A549 (cell line): ENCODE data around the gene LAMA2. TPM values are rescaled to one million over a fixed set of nuclear protein-coding genes. Genes with fewer than 3 reads are reported as not detected.
"Not testable (repeated sequence)": the region's sequence is repeated elsewhere in the genome, so short reads cannot be mapped to it uniquely, and the experiment has no call there.

Experiments used
- ATAC-seq, 2 experiments: fragments of 200-7000 bp in 1 of 2; fragments of >200 bp in 1 of 2; cut with Nextera tagmentation in 1 of 2; cut with Tn5 transposase in 1 of 2; 3 replicates each; pipeline versions ENCODE4 v1.8.0 to v1.9.1; 2018 to 2020; ENCODE audit warnings: mild to moderate bottlenecking in 1 of 2, moderate library complexity in 1 of 2
- CTCF ChIA-PET: fragments of 300-600 bp; sonication (Branson Sonifier 250); formaldehyde crosslinking; extraction: SDS; loops from one replicate; lab custom pipeline; 2021; ENCODE audit warnings: antibody characterized with exemption, inconsistent platforms; lab: Yijun Ruan, JAX
- POLR2A ChIA-PET: fragments of 350-600 bp; formaldehyde crosslinking; extraction: SDS; loops from one replicate; lab custom pipeline; 2021; ENCODE audit warnings: antibody characterized with exemption, inconsistent platforms; lab: Yijun Ruan, JAX
- DNase-seq, 2 experiments: peaks; one replicate each; pipeline versions ENCODE4 v3.0.0 to v3.0.0-alpha.2; 2011 to 2016; ENCODE audit warnings: low read depth in 1 of 2, low spot score in 1 of 2
- FAIRE-seq: peaks from 2 replicates; lab custom pipeline; 2011; peaks lifted over from hg19 to GRCh38; lab: Jason Lieb, UNC
- H3K27ac ChIP-seq, 2 experiments: fragments of >200 bp; sonication (Bioruptor Twin); formaldehyde crosslinking; 3 replicates each; pipeline ENCODE4 v1.5.1; 2016 to 2017
- H3K4me1 ChIP-seq: fragments of >200 bp; sonication (Bioruptor Twin); formaldehyde crosslinking; 3 replicates; pipeline ENCODE4 v1.6.1; 2016
- H3K4me2 ChIP-seq: fragments of >200 bp; sonication (Bioruptor Twin); formaldehyde crosslinking; 3 replicates; pipeline ENCODE4 v1.6.1; 2016
- H3K4me3 ChIP-seq: fragments of >200 bp; sonication (Bioruptor Twin); formaldehyde crosslinking; 3 replicates; pipeline ENCODE4 v1.5.1; 2016
- H3K9me3 ChIP-seq: fragments of >200 bp; sonication (Bioruptor Twin); formaldehyde crosslinking; 3 replicates; pipeline ENCODE4 v1.6.1; 2016
- BHLHE40 ChIP-seq: IDR thresholded peaks from 2 replicates; pipeline ENCODE4 v1.6.1; 2012; ENCODE audit warnings: low read depth, low read length, inconsistent platforms
- E2F6 ChIP-seq: IDR thresholded peaks from 2 replicates; pipeline ENCODE4 v1.6.1; 2012; ENCODE audit warnings: low read depth, borderline replicate concordance
- EP300 ChIP-seq, 2 experiments: fragments of >200 bp; sonication (Bioruptor Twin); formaldehyde crosslinking; IDR thresholded peaks; 2 replicates in 1 of 2; 3 replicates in 1 of 2; pipeline ENCODE4 v1.6.1; 2016 to 2017
- FOSB ChIP-seq: fragments of 250-450 bp; sonication (Bioruptor Pico); IDR thresholded peaks from 2 replicates; pipeline ENCODE4 v1.5.0; 2020; ENCODE audit warnings: mild to moderate bottlenecking, moderate library complexity
- FOSL2 ChIP-seq, 2 experiments: fragments of 450-650 bp in 1 of 2; fragments of >200 bp in 1 of 2; sonication (Bioruptor Twin) in 1 of 2; formaldehyde crosslinking; IDR thresholded peaks; 2 replicates each; pipeline versions ENCODE4 v1.5.0 to v1.6.1; 2016 to 2020; ENCODE audit warnings: mild to moderate bottlenecking in 1 of 2, moderate library complexity in 1 of 2
- FOXS1 ChIP-seq: fragments of 250-450 bp; sonication (Bioruptor Pico); IDR thresholded peaks from 2 replicates; pipeline ENCODE4 v1.5.0; 2020; ENCODE audit warnings: mild to moderate bottlenecking, moderate library complexity
- HDAC2 ChIP-seq: fragments of 200-600 bp; sonication (generic); IDR thresholded peaks from 2 replicates; pipeline ENCODE4 v1.6.1; 2016
- HEYL ChIP-seq: fragments of 250-450 bp; sonication (Bioruptor Pico); IDR thresholded peaks from 2 replicates; pipeline ENCODE4 v1.8.0; 2021; ENCODE audit warnings: mild to moderate bottlenecking, moderate library complexity
- HOXA7 ChIP-seq: fragments of 250-450 bp; sonication (Bioruptor Pico); IDR thresholded peaks from 2 replicates; pipeline ENCODE4 v1.5.0; 2020; ENCODE audit warnings: mild to moderate bottlenecking, moderate library complexity
- HOXB13 ChIP-seq: fragments of 250-450 bp; sonication (Bioruptor Pico); IDR thresholded peaks from 2 replicates; pipeline ENCODE4 v1.5.0; 2020; ENCODE audit warnings: low read depth, mild to moderate bottlenecking, moderate library complexity
- JUNB ChIP-seq: fragments of >200 bp; sonication (Bioruptor Twin); formaldehyde crosslinking; IDR thresholded peaks from 2 replicates; pipeline ENCODE4 v1.6.1; 2016
- KDM1A ChIP-seq: fragments of 200-600 bp; sonication (generic); IDR thresholded peaks from 2 replicates; pipeline ENCODE4 v1.6.1; 2016; ENCODE audit warnings: low read depth, mild to moderate bottlenecking
- MAFK ChIP-seq: fragments of 450-650 bp; IDR thresholded peaks from 2 replicates; pipeline ENCODE4 v1.6.1; 2014; ENCODE audit not compliant: partially characterized antibody
- MYC ChIP-seq: IDR thresholded peaks from 2 replicates; pipeline ENCODE4 v1.6.1; 2012; ENCODE audit warnings: mild to moderate bottlenecking, inconsistent platforms, low read length, improper control_type of control experiment, borderline replicate concordance
- NPAS2 ChIP-seq: fragments of 250-450 bp; sonication (Bioruptor Pico); IDR thresholded peaks from 2 replicates; pipeline ENCODE4 v1.8.0; 2022; ENCODE audit warnings: mild to moderate bottlenecking, moderate library complexity, borderline replicate concordance
- PBX3 ChIP-seq: IDR thresholded peaks from 2 replicates; pipeline ENCODE4 v1.6.1; 2012
- PHF8 ChIP-seq: fragments of 200-600 bp; sonication (generic); IDR thresholded peaks from 2 replicates; pipeline ENCODE4 v1.6.1; 2016; ENCODE audit warnings: low read depth, mild to moderate bottlenecking, antibody characterized with exemption, moderate library complexity, borderline replicate concordance
- RAD21 ChIP-seq, 2 experiments: fragments of >200 bp in 1 of 2; sonication (Bioruptor Twin) in 1 of 2; formaldehyde crosslinking in 1 of 2; IDR thresholded peaks in 1 of 2; conservative IDR thresholded peaks in 1 of 2; 2 replicates in 1 of 2; 3 replicates in 1 of 2; pipeline ENCODE4 v1.6.1; 2012 to 2018; ENCODE audit warnings: inconsistent platforms in 1 of 2
- RFX5 ChIP-seq: fragments of 450-650 bp; IDR thresholded peaks from 2 replicates; pipeline ENCODE4 v1.7.1; 2014; ENCODE audit warnings: antibody characterized with exemption, mild to moderate bottlenecking, moderate library complexity
- RNF2 ChIP-seq: fragments of 200-600 bp; sonication (generic); IDR thresholded peaks from 2 replicates; pipeline ENCODE4 v1.6.1; 2016; ENCODE audit warnings: low read depth, mild to moderate bottlenecking, antibody characterized with exemption, moderate library complexity, borderline replicate concordance
- SMC3 ChIP-seq: fragments of >200 bp; sonication (Bioruptor Twin); formaldehyde crosslinking; IDR thresholded peaks from 3 replicates; pipeline ENCODE4 v1.6.1; 2018; ENCODE audit warnings: inconsistent platforms
- TP53 ChIP-seq: fragments of 250-450 bp; sonication (Bioruptor Pico); IDR thresholded peaks from 2 replicates; pipeline ENCODE4 v1.5.0; 2021; ENCODE audit warnings: mild to moderate bottlenecking, moderate library complexity
- ZFP36 ChIP-seq: fragments of 450-650 bp; IDR thresholded peaks from 2 replicates; pipeline ENCODE4 v1.6.1; 2014; ENCODE audit warnings: borderline replicate concordance; ENCODE audit not compliant: partially characterized antibody
- ZSCAN20 ChIP-seq: fragments of 250-450 bp; sonication (Bioruptor Pico); IDR thresholded peaks from 2 replicates; pipeline ENCODE4 v1.8.0; 2022; ENCODE audit warnings: mild to moderate bottlenecking, moderate library complexity
- WGBS: methylation state at CpG from one replicate; pipeline ENCODE4 v1.1.6; 2017; ENCODE audit errors: missing lambda C conversion rate; 5-methylcytosine and 5-hydroxymethylcytosine counted together
- polyA plus RNA-seq, 4 experiments: library from polyadenylated mRNA; depleted of rRNA in 3 of 4; stranded (reverse); fragments of >200 nt; fragmentation: RNase III in 1 of 4; extraction: RNeasy Plus Mini Kit Qiagen cat#74134 plus additional on column Dnase treatment in 1 of 4; gene quantifications; 2 replicates in 3 of 4; 3 replicates in 1 of 4; pipeline ENCODE4 v1.2.3, GENCODE V29; 2011 to 2017

LAMA2 gene
- polyA plus RNA-seq, 2 of the 4 experiments (the other 2 are of a cell fraction): 0.21 to 1.3 TPM

- TF ChIP-seq FOSL2 (IDR thresholded peaks at IDR 0.05): no peak
- TF ChIP-seq FOSL2 (CRISPR knock-in tag; IDR thresholded peaks at IDR 0.05): no peak
- no peak for TF ChIP-seq KDM1A
- no peak for TF ChIP-seq PHF8
- TF ChIP-seq EP300 (IDR thresholded peaks at IDR 0.05): no peak
- no peak for TF ChIP-seq HOXB13
- TF ChIP-seq E2F6: no peak
- no peak for TF ChIP-seq NPAS2 (CRISPR knock-in tag)
- no peak for TF ChIP-seq ZFP36
- Histone ChIP-seq H3K4me1 (no peaks in the 10 kb centered on the region), H3K4me2 (no peak overlapping the region), H3K9me3 (no peaks in the 10 kb centered on the region), H3K4me3 (no peak overlapping the region), H3K27ac (no peak overlapping the region)
- ChIA-PET CTCF (interaction anchor here (0.7 kb wide), 1 partner anchor 1534 kb away, joined by 3 read pairs; no protein-coding TSS in a partner anchor), POLR2A (no interaction called here)
- no peak for ATAC-seq
- FAIRE-seq: no peak
- 41% methylated on average over 1 of the region's 1 CpG for WGBS
- no peak for DNase-seq
Observed at GRCh38 chr6:129162605-129163004, 279.7 kb downstream of the LAMA2 start.

GRCh38 chr6:129163551-129163950, 280.6 kb downstream of the LAMA2 start:
- ATAC-seq: no peak
- no peak for TF ChIP-seq BHLHE40
- no peak for TF ChIP-seq MAFK
- TF ChIP-seq ZSCAN20 (CRISPR knock-in tag): no peak
- no peak for TF ChIP-seq PBX3
- TF ChIP-seq RFX5: no peak
- TF ChIP-seq SMC3: no peak
- no peak for TF ChIP-seq FOSL2 (IDR thresholded peaks at IDR 0.05)
- TF ChIP-seq FOSL2 (CRISPR knock-in tag; IDR thresholded peaks at IDR 0.05): no peak
- no peak for TF ChIP-seq HEYL (CRISPR knock-in tag)
- no peak for TF ChIP-seq PHF8
- TF ChIP-seq, all 56 proteins: peak for 0
- CTCF ChIA-PET: interaction anchor here (0.7 kb wide), 1 partner anchor 1535 kb away, joined by 3 read pairs; no protein-coding TSS in a partner anchor
- WGBS: 43% methylated on average over 2 of the region's 2 CpGs
- Histone ChIP-seq H3K4me2 (no peak overlapping the region), H3K4me1 (no peaks in the 10 kb centered on the region), H3K9me3 (no peaks in the 10 kb centered on the region), H3K4me3 (no peak overlapping the region), H3K27ac (no peak overlapping the region)
- DNase-seq (no peak), FAIRE-seq (no peak)
- POLR2A ChIA-PET: no interaction called here

GRCh38 chr6:129164032-129164431, 281.1 kb downstream of the LAMA2 start:
- Histone ChIP-seq H3K4me1 (no peaks in the 10 kb centered on the region), H3K9me3 (no peaks in the 10 kb centered on the region), H3K4me3 (no peak overlapping the region), H3K4me2 (no peak overlapping the region), H3K27ac (no peak overlapping the region)
- no peak for DNase-seq
- WGBS: 33% methylated on average over 3 of the region's 3 CpGs
- no peak for TF ChIP-seq HOXA7 (CRISPR knock-in tag)
- no peak for TF ChIP-seq KDM1A
- TF ChIP-seq PHF8: no peak
- TF ChIP-seq FOSB: no peak
- no peak for TF ChIP-seq RFX5
- TF ChIP-seq TP53 (CRISPR knock-in tag): no peak
- TF ChIP-seq RNF2: no peak
- no peak for TF ChIP-seq MYC
- no peak for TF ChIP-seq JUNB
- TF ChIP-seq RAD21 (conservative IDR thresholded peaks at IDR 0.05 in 1 of 2, IDR thresholded peaks at IDR 0.05 in 1 of 2): no peak
- no peak for TF ChIP-seq FOXS1 (CRISPR knock-in tag)
- no peak for TF ChIP-seq HDAC2
- FAIRE-seq: no peak
- ChIA-PET POLR2A (no interaction called here), CTCF (no interaction called here)
- ATAC-seq: no peak

GRCh38 chr6:129172279-129172995, 289.5 kb downstream of the LAMA2 start:
- 0 out of 3 replicates have a peak overlapping the region, but pooled peaks have one; percentile 15 for H3K4me3 ChIP-seq
- H3K9me3 ChIP-seq: not testable (repeated sequence)

More at GRCh38 chr6:129172279-129172995, 289.5 kb downstream of the LAMA2 start:
- H3K4me2 ChIP-seq: peak overlapping the region; percentile 48; the same call in 2 of the 3 replicates
- FAIRE-seq, DNase-seq, ATAC-seq, POLR2A ChIA-PET, H3K4me1 ChIP-seq, CTCF ChIA-PET, H3K27ac ChIP-seq: not testable (repeated sequence)
- 37% methylated on average over 7 of the region's 20 CpGs for WGBS
